ENCODE data around the gene FRMPD2.

Gene FRMPD2

GRCh38 chr10:48211777-48212176, 62.7 kb downstream of the FRMPD2 start:
- Histone ChIP-seq H3K9me3 (no peaks in the 10 kb centered on the region), H3K36me3 (no peaks in the 10 kb centered on the region), H3K4me1 (no peaks in the 10 kb centered on the region), H3K4me3 (ENCODE audit: low read depth, low read length) (no peak overlapping the region), H3K27me3 (peaks cover 2% of the 10 kb centered on the region; the same call in 1 of the 2 replicates)
- DNase-seq: no peak
- no peak for TF ChIP-seq CTCF (IDR thresholded peaks at IDR 0.05; ENCODE audit: low read depth, low read length)

GRCh38 chr10:48210966-48211365, 63.5 kb downstream of the FRMPD2 start:
- Histone ChIP-seq H3K36me3 (no peaks in the 10 kb centered on the region), H3K4me1 (no peaks in the 10 kb centered on the region), H3K4me3 (ENCODE audit: low read depth, low read length) (no peak overlapping the region), H3K27me3 (peaks cover 2% of the 10 kb centered on the region; the same call in 1 of the 2 replicates), H3K9me3 (no peaks in the 10 kb centered on the region)
- no peak for TF ChIP-seq CTCF (IDR thresholded peaks at IDR 0.05; ENCODE audit: low read depth, low read length)
- DNase-seq: no peak

GRCh38 chr10:48210391-48210790, 64.1 kb downstream of the FRMPD2 start:
- Histone ChIP-seq H3K9me3 (no peaks in the 10 kb centered on the region), H3K4me3 (ENCODE audit: low read depth, low read length) (no peak overlapping the region), H3K36me3 (no peaks in the 10 kb centered on the region), H3K4me1 (no peaks in the 10 kb centered on the region), H3K27me3 (peaks cover 2% of the 10 kb centered on the region; the same call in 1 of the 2 replicates)
- no peak for DNase-seq
- no peak for TF ChIP-seq CTCF (IDR thresholded peaks at IDR 0.05; ENCODE audit: low read depth, low read length)

GRCh38 chr10:48209241-48209640, 65.3 kb downstream of the FRMPD2 start:
- no peak for DNase-seq

GRCh38 chr10:48207853-48208252, 66.6 kb downstream of the FRMPD2 start:
- H3K36me3 ChIP-seq: no peaks in the 10 kb centered on the region
- no peaks in the 10 kb centered on the region for H3K4me1 ChIP-seq
- no peak for TF ChIP-seq CTCF (IDR thresholded peaks at IDR 0.05; ENCODE audit: low read depth, low read length)
- no peak overlapping the region for H3K4me3 ChIP-seq (ENCODE audit: low read depth, low read length)
- H3K27me3 ChIP-seq: peaks cover 8% of the 10 kb centered on the region
- no peaks in the 10 kb centered on the region for H3K9me3 ChIP-seq
- no peak for DNase-seq

More at GRCh38 chr10:48209241-48209640, 65.3 kb downstream of the FRMPD2 start:
- H3K27me3 ChIP-seq: peaks cover 6% of the 10 kb centered on the region; the same call in 1 of the 2 replicates
- no peaks in the 10 kb centered on the region for H3K36me3 ChIP-seq
- no peak for TF ChIP-seq CTCF (IDR thresholded peaks at IDR 0.05; ENCODE audit: low read depth, low read length)
- H3K9me3 ChIP-seq: no peaks in the 10 kb centered on the region
- no peak overlapping the region for H3K4me3 ChIP-seq (ENCODE audit: low read depth, low read length)
- no peaks in the 10 kb centered on the region for H3K4me1 ChIP-seq

- Histone ChIP-seq H3K9me3 (no peaks in the 10 kb centered on the region), H3K4me1 (no peaks in the 10 kb centered on the region), H3K4me3 (ENCODE audit: low read depth, low read length) (no peak overlapping the region), H3K27me3 (peaks cover 8% of the 10 kb centered on the region), H3K36me3 (no peaks in the 10 kb centered on the region)
- no peak for TF ChIP-seq CTCF (IDR thresholded peaks at IDR 0.05; ENCODE audit: low read depth, low read length)
- DNase-seq: no peak
These were observed 67.8 kb downstream of the FRMPD2 start for GRCh38 chr10:48206482-48207250.
